A375 (cell line): ENCODE results near the gene ADCY10. TPM values are rescaled to one million over a fixed set of nuclear protein-coding genes. Genes with fewer than 3 reads are reported as not detected.

ENCODE experiments used
- total RNA-seq: library from RNA; depleted of rRNA; stranded (reverse); fragments of >200 nt; shearing (Covaris generic); gene quantifications from 2 replicates; pipeline ENCODE4 v1.2.3, GENCODE V29; 2014; rRNA removed

The ADCY10 gene, protein sequence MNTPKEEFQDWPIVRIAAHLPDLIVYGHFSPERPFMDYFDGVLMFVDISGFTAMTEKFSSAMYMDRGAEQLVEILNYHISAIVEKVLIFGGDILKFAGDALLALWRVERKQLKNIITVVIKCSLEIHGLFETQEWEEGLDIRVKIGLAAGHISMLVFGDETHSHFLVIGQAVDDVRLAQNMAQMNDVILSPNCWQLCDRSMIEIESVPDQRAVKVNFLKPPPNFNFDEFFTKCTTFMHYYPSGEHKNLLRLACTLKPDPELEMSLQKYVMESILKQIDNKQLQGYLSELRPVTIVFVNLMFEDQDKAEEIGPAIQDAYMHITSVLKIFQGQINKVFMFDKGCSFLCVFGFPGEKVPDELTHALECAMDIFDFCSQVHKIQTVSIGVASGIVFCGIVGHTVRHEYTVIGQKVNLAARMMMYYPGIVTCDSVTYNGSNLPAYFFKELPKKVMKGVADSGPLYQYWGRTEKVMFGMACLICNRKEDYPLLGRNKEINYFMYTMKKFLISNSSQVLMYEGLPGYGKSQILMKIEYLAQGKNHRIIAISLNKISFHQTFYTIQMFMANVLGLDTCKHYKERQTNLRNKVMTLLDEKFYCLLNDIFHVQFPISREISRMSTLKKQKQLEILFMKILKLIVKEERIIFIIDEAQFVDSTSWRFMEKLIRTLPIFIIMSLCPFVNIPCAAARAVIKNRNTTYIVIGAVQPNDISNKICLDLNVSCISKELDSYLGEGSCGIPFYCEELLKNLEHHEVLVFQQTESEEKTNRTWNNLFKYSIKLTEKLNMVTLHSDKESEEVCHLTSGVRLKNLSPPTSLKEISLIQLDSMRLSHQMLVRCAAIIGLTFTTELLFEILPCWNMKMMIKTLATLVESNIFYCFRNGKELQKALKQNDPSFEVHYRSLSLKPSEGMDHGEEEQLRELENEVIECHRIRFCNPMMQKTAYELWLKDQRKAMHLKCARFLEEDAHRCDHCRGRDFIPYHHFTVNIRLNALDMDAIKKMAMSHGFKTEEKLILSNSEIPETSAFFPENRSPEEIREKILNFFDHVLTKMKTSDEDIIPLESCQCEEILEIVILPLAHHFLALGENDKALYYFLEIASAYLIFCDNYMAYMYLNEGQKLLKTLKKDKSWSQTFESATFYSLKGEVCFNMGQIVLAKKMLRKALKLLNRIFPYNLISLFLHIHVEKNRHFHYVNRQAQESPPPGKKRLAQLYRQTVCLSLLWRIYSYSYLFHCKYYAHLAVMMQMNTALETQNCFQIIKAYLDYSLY (N-terminal part only)
- 0.04 and 0.05 TPM in 2 replicates for total RNA-seq

DNA sequence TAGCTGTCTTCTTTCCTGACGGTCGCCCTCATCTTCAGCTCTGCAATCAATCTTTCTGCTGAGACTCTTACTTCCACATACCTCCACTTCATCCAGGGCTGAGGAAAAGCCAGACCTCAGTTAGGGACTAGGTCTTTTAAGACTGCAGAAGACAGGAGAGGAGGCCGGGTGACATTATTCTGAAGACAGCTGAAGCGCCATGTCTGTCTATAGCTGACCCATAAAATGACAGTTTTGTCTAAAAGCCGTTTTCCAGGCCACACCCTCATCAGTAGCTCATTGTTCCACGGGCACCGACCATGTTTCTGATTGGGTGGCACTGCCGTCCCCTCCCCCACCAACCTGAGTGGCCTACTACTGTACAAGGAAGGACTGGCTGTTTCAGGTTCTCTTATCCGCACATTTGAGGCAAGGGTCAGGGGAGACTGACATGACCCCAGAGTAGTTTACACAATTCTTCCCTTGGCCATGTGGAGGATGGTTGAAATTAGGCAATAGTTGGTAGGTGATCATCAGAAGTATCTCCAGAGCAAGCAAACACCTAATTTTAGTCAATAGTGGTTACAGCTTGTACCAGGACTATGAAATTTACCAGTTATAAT, at the start of gene ADCY10:
Gene ADCY10, minus strand, starts transcription at position 240 of the 602 bp plus-strand sequence. CDS start 8,994 bp downstream, outside the sequence.

DNA sequence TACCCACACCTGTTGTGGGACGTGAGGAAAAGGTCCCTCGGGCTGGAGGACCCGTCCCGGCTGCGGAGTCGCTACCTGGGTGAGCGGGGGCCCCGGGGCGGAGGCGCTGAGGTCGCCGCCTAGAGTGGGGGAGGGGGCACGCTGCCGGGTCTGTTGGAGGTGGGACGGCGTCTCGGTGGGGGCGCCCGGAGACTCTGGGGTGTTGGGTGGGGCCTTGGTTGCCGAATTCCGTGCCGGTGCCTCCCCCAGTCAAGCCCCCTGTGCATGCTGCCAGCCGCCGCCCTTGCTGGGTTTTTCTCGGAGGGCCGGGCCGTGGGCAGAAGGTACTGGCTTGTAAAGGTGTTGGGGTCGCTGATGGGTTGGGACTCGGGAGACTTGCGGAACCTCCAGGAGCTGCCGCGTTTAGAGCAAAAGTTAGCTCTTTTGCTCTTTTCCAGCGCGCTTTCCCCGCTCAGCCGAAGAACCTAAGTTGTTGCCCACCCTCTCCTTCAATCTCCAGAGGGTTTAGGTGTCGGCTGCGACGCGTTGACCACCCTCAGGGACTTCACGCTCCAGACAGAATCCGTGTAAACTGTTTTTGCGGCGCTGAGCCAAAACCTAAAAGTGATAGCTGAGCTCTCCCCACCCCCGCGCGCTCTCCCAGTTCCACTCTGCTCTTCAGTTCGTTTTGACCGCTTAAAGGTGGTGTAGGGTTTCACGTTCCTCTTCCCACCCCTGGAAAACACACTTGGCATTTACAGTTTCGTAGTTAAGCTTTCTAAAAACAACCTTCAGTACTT, 23.2 kb upstream of the ADCY10 start, which contains the start of gene MPC2:
Gene MPC2, minus strand, starts transcription at position 143 of the 779 bp plus-strand sequence. CDS start 1,231 bp downstream, outside the sequence.

DNA sequence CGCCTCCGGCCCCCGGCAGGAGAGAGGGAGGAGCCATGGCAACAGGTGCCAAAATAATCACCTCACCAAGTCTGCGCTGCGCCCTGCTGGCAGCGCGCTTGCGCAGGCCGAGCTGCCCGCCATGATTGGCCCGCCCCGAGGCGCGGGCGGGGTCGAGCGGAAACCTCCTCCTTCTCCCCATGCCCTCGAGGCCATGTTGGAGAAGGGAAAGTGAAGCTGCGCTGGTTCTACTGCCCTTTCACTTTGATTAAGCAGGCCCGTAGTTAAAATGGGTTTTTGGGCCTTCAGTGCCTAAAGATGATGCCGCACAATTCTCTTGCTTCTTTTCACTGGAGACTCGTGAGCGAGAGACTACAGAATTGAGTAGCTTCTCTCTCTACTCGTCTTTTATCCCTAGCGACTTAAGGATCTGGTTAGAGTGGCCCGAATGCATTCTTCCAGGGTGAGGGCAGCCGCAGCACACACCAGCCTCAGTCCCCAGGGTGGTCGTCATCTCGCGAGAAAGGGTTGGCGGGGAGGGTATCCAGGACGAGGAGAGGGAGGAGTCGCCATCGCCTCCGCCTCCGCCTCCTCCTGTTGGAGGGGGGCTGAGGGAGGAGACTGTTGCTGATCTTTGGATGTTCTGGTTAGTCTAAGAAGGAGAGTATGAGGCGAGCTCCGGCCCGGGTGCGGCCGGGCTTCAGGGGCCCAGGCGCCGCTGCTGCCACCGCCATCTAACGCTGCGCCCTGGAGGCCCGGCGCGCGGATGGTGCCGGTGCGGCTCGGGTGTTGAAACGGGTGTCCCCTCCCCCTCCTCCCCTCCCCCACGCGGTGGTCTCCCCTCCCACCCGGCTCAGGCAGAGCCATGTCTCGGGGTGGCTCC, 22.4 kb upstream of the ADCY10 start, which contains the start of gene DCAF6:
Gene DCAF6, plus strand, starts transcription at position 616 of the 862 bp plus-strand sequence. Its CDS starts 229 bp downstream, at position 845.

Other genes starting within 250 kb of the ADCY10 start
- 21.4 and 36.8 TPM in 2 replicates for gene MPZL1, start 192.2 kb downstream of the ADCY10 start, total RNA-seq
- gene DCAF6, start 22.5 kb upstream of the ADCY10 start, total RNA-seq, result 34.3 and 39.2 TPM in 2 replicates
- 28.8 and 30.3 TPM in 2 replicates for gene MPC2, start 22.9 kb upstream of the ADCY10 start, total RNA-seq
- gene GPR161, start 222.8 kb upstream of the ADCY10 start, total RNA-seq, result 8.9 and 9.9 TPM in 2 replicates